Panc1 (cell line): ENCODE measurements around the gene GSC2. TPM values are rescaled to one million over a fixed set of nuclear protein-coding genes. Genes with fewer than 3 reads are reported as not detected.

ENCODE experiments used
- ATAC-seq: fragments of 200-7000 bp; cut with Tn5 transposase; 2 replicates; pipeline ENCODE4 v1.9.1; 2020; ENCODE audit warnings: mild to moderate bottlenecking, moderate library complexity
- BruUV-seq: library from RNA; stranded (reverse); fragments of 400-500 nt; replicated peaks from 2 replicates; lab custom pipeline; 2021; lab: Mats Ljungman, UMichigan
- CTCF ChIA-PET: fragments of 300-600 bp; sonication (Branson Sonifier 250); formaldehyde crosslinking; loops from one replicate; lab custom pipeline; 2022; ENCODE audit warnings: antibody characterized with exemption; lab: Charles Lee
- POLR2A ChIA-PET: fragments of 300-600 bp; sonication (Branson Sonifier 250); formaldehyde crosslinking; loops from one replicate; lab custom pipeline; 2022; ENCODE audit warnings: antibody characterized with exemption; lab: Charles Lee
- DNase-seq: peaks from one replicate; pipeline ENCODE4 v3.0.0-alpha.2; 2010; ENCODE audit warnings: low read depth, low spot score
- H3K27ac ChIP-seq: 2 replicates; pipeline ENCODE4 v1.5.1; 2011; ENCODE audit warnings: mild to moderate bottlenecking, low read length, inconsistent platforms
- H3K27me3 ChIP-seq: fragments of 200-500 bp; sonication (Bioruptor generic); 2 replicates; pipeline ENCODE4 v1.6.0; 2014; ENCODE audit warnings: low read length, inconsistent platforms; ENCODE audit not compliant: control insufficient read depth, insufficient read depth
- H3K36me3 ChIP-seq: fragments of 200-500 bp; sonication (Bioruptor generic); 2 replicates; pipeline ENCODE4 v1.5.1; 2014; ENCODE audit warnings: inconsistent platforms, mild to moderate bottlenecking, low read length, moderate library complexity; ENCODE audit not compliant: control insufficient read depth, insufficient read depth
- H3K4me1 ChIP-seq: 2 replicates; pipeline ENCODE4 v1.5.1; 2011; ENCODE audit warnings: inconsistent platforms, mild to moderate bottlenecking, low read length, moderate library complexity; ENCODE audit not compliant: control insufficient read depth, insufficient read depth
- H3K4me3 ChIP-seq, 2 experiments: 2 replicates each; pipeline ENCODE4 v1.5.1; 2011 to 2012; ENCODE audit warnings: low read depth in 2 of 2, low read length in 2 of 2, mild to moderate bottlenecking in 2 of 2, inconsistent platforms in 1 of 2, moderate library complexity in 1 of 2
- H3K9me3 ChIP-seq: fragments of 200-500 bp; sonication (Bioruptor generic); 2 replicates; pipeline ENCODE4 v1.5.1; 2014; ENCODE audit warnings: low read depth, mild to moderate bottlenecking, inconsistent platforms, low read length, moderate library complexity; ENCODE audit not compliant: control insufficient read depth, insufficient read depth
- POLR2AphosphoS5 ChIP-seq: IDR thresholded peaks from 2 replicates; pipeline ENCODE4 v1.6.1; 2012; ENCODE audit warnings: mild to moderate bottlenecking, low read depth, low read length, moderate library complexity
- SIN3A ChIP-seq: IDR thresholded peaks from 2 replicates; pipeline ENCODE4 v1.6.1; 2012; ENCODE audit warnings: low read depth, mild to moderate bottlenecking, low read length, moderate library complexity, borderline replicate concordance; ENCODE audit not compliant: insufficient read depth
- TCF7L2 ChIP-seq: IDR thresholded peaks from 2 replicates; pipeline ENCODE4 v1.6.1; 2011; ENCODE audit warnings: mild to moderate bottlenecking, low read depth, low read length, inconsistent platforms
- in situ Hi-C: cut with HindIII; loops from 2 replicates; pipeline ENCODE4 v1.10.0; 2016; ENCODE audit warnings: low sequenced_read_pairs, low pct_unique_long_range_greater_than_20kb
- intact Hi-C: fragments of 100-400 bp; cut with micrococcal nuclease; formaldehyde crosslinking; loops from one replicate; pipeline ENCODE4 v1.10.0; 2022; ENCODE audit not compliant: unreplicated experiment
- total RNA-seq: library from RNA; stranded (reverse); gene quantifications from one replicate; pipeline ENCODE4 v1.2.1, GENCODE V29; 2021; ENCODE audit not compliant: unreplicated experiment
- TF ChIP-seq, protein P1 (sequence below), 2 experiments: IDR thresholded peaks; 2 replicates each; pipeline ENCODE4 v1.6.1; 2011 to 2012; ENCODE audit warnings: low read depth in 2 of 2, control low read depth in 1 of 2, low read length in 1 of 2, mild to moderate bottlenecking in 1 of 2, moderate library complexity in 1 of 2; ENCODE audit not compliant: insufficient read depth in 1 of 2
- TF ChIP-seq, protein P2 (sequence below): fragments of 450-650 bp; IDR thresholded peaks from 2 replicates; pipeline ENCODE4 v1.5.1; 2017; ENCODE audit warnings: mild to moderate bottlenecking

Gene GSC2
- total RNA-seq, 1 experiment from 2014 or later, result 0.23 TPM

DNA sequence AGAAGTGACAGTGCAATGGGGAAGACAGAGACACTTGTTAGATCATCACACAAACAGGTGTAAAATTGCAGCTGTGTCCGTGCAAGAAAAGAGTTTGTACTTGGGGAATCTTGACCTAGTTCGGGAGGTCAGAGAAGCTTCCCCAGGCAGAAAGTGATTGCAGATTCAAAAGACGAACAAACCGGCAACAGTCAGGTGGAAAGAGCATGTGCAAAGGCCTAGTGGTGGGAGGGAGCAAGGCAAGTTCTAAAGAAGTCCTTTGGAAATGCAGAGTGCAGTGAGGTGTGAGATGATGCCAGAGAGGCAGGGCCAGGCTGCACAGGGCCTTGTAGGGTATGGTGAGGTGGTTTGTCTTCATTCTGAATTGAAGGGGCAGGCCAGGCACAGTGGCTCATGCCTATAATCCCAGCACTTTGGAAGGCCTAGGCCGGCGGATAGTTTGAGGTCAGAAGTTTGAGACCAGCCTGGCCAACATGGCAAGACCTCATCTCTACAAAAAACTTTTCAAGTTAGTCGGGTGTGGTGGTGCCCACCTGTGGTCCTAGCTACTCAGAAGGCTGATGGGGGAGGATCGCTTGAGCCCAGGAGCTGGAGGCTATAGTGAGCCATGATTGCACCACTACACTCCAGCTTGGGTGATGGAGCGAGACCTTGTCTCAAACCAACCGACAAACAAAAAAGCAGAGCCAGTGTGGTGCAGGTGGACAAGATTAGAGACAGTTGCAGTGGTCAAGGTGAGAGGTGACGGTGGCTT, 3.7 kb downstream of the GSC2 start:
- DNase-seq (no peak), ATAC-seq (no peak)
- TF ChIP-seq TCF7L2, result no peak
- TF ChIP-seq SIN3A, result no peak
- TF ChIP-seq, protein P1, sequence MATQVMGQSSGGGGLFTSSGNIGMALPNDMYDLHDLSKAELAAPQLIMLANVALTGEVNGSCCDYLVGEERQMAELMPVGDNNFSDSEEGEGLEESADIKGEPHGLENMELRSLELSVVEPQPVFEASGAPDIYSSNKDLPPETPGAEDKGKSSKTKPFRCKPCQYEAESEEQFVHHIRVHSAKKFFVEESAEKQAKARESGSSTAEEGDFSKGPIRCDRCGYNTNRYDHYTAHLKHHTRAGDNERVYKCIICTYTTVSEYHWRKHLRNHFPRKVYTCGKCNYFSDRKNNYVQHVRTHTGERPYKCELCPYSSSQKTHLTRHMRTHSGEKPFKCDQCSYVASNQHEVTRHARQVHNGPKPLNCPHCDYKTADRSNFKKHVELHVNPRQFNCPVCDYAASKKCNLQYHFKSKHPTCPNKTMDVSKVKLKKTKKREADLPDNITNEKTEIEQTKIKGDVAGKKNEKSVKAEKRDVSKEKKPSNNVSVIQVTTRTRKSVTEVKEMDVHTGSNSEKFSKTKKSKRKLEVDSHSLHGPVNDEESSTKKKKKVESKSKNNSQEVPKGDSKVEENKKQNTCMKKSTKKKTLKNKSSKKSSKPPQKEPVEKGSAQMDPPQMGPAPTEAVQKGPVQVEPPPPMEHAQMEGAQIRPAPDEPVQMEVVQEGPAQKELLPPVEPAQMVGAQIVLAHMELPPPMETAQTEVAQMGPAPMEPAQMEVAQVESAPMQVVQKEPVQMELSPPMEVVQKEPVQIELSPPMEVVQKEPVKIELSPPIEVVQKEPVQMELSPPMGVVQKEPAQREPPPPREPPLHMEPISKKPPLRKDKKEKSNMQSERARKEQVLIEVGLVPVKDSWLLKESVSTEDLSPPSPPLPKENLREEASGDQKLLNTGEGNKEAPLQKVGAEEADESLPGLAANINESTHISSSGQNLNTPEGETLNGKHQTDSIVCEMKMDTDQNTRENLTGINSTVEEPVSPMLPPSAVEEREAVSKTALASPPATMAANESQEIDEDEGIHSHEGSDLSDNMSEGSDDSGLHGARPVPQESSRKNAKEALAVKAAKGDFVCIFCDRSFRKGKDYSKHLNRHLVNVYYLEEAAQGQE (IDR thresholded peaks at IDR 0.05; ENCODE audit: insufficient read depth in 1 of 2, low read depth in 2 of 2, low read length in 1 of 2), result no peak
- TF ChIP-seq, protein P2, sequence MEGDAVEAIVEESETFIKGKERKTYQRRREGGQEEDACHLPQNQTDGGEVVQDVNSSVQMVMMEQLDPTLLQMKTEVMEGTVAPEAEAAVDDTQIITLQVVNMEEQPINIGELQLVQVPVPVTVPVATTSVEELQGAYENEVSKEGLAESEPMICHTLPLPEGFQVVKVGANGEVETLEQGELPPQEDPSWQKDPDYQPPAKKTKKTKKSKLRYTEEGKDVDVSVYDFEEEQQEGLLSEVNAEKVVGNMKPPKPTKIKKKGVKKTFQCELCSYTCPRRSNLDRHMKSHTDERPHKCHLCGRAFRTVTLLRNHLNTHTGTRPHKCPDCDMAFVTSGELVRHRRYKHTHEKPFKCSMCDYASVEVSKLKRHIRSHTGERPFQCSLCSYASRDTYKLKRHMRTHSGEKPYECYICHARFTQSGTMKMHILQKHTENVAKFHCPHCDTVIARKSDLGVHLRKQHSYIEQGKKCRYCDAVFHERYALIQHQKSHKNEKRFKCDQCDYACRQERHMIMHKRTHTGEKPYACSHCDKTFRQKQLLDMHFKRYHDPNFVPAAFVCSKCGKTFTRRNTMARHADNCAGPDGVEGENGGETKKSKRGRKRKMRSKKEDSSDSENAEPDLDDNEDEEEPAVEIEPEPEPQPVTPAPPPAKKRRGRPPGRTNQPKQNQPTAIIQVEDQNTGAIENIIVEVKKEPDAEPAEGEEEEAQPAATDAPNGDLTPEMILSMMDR, result no peak
- TF ChIP-seq POLR2AphosphoS5, result no peak
- no peak overlapping the region for H3K27ac ChIP-seq
- no peaks in the 10 kb centered on the region for H3K4me1 ChIP-seq
- in situ Hi-C loops (no loop called here), intact Hi-C loops (no loop called here)
- no peaks in the 10 kb centered on the region for H3K9me3 ChIP-seq
- no peaks in the 10 kb centered on the region; the same call in 1 of the 2 replicates for H3K27me3 ChIP-seq
- ChIA-PET CTCF (no interaction called here), POLR2A (interaction anchor here (0.5 kb wide), 1 partner anchor 70 kb away, joined by 3 read pairs; no protein-coding TSS in a partner anchor)
- BruUV-seq, result no TSS peak
- H3K36me3 ChIP-seq, result peaks cover 4% of the 10 kb centered on the region; the same call in 1 of the 2 replicates
- H3K4me3 ChIP-seq, result no peak overlapping the region

DNA sequence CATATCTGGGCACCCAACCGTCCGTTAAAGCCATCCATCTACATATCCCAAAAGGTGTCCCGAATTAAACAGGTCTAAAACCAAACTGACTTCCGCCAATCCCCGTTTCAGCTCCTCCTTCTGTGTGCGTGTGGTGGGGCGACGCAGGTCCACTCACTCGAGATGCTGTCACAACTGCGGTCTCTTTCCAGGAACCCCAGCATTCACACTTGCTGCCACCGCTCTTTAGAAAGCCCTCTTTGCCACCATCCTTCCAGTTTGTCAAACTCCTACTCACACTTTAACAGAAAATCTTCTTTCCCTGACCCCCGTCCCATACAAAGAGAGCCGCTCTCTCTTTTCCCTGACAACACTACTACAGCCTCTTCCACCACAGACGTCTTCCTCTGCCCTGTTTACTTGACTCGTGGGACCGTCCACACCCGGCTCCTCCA, 6.1 kb downstream of the GSC2 start:
- DNase-seq, result no peak
- Histone ChIP-seq H3K4me3 (peak overlapping the region; percentile 97 to 98), H3K4me1 (no peaks in the 10 kb centered on the region), H3K36me3 (peaks cover 6% of the 10 kb centered on the region), H3K9me3 (no peaks in the 10 kb centered on the region), H3K27me3 (no peaks in the 10 kb centered on the region; the same call in 1 of the 2 replicates), H3K27ac (peak overlapping the region; percentile 85)
- ChIA-PET POLR2A (no interaction called here), CTCF (interaction anchor here (0.9 kb wide), 1 partner anchor 188 kb away, joined by 3 read pairs; no protein-coding TSS in a partner anchor)
- intact Hi-C loops (no loop called here), in situ Hi-C loops (no loop called here)
- TF ChIP-seq TCF7L2, result no peak
- TF ChIP-seq, protein P1 (IDR thresholded peaks at IDR 0.05; ENCODE audit: insufficient read depth in 1 of 2, low read depth in 2 of 2, low read length in 1 of 2), result no peak
- no peak for TF ChIP-seq POLR2AphosphoS5
- TF ChIP-seq, protein P2, result no peak
- no peak for TF ChIP-seq SIN3A
- TSS peak; percentile 85 for BruUV-seq
- ATAC-seq, result peak; percentile 17; the same call in 1 of the 2 replicates
